Measurements from ENCODE around the gene PHF14.

DNA sequence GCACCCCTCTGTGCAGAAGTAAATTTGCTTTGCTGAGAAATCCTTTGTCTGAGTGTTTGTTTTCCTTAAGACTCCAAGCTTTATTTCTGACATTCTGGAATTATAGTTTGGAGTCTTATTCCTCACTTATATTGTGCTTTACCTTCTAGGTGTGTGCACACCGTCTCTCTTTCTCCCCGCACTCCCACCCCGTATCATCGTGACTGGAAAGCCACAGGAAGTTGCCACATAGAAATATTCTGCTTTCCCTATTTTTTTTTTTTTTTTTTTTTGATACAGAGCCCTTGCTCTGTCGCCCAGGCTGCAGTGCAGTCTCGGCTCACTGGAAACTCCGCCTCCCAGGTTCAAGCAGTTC lies 109.5 kb downstream of the PHF14 start:
- TF ChIP-seq, protein P1, sequence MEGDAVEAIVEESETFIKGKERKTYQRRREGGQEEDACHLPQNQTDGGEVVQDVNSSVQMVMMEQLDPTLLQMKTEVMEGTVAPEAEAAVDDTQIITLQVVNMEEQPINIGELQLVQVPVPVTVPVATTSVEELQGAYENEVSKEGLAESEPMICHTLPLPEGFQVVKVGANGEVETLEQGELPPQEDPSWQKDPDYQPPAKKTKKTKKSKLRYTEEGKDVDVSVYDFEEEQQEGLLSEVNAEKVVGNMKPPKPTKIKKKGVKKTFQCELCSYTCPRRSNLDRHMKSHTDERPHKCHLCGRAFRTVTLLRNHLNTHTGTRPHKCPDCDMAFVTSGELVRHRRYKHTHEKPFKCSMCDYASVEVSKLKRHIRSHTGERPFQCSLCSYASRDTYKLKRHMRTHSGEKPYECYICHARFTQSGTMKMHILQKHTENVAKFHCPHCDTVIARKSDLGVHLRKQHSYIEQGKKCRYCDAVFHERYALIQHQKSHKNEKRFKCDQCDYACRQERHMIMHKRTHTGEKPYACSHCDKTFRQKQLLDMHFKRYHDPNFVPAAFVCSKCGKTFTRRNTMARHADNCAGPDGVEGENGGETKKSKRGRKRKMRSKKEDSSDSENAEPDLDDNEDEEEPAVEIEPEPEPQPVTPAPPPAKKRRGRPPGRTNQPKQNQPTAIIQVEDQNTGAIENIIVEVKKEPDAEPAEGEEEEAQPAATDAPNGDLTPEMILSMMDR (IDR thresholded peaks at IDR 0.05), result no peak
- TF ChIP-seq POLR2A (IDR thresholded peaks at IDR 0.05) (no peak), POLR2AphosphoS5 (IDR thresholded peaks at IDR 0.05) (no peak)
